GM12878 (cell line): Measurements from ENCODE around the gene ARHGEF7. TPM values are rescaled to one million over a fixed set of nuclear protein-coding genes. Genes with fewer than 3 reads are reported as not detected.

Experiments used
- ATAC-seq: fragments of 200-7000 bp; cut with Tn5 transposase; 3 replicates; pipeline ENCODE4 v1.9.1; 2020; ENCODE audit warnings: mild to moderate bottlenecking, moderate library complexity
- BruUV-seq: library from RNA; stranded (reverse); fragments of 400-500 nt; replicated peaks from 2 replicates; lab custom pipeline; 2021; lab: Mats Ljungman, UMichigan
- CTCF ChIA-PET: fragments of 300-600 bp; sonication (Branson Sonifier 250); formaldehyde crosslinking; extraction: SDS; loops from one replicate; lab custom pipeline; 2021; ENCODE audit warnings: inconsistent platforms; lab: Yijun Ruan, JAX
- POLR2A ChIA-PET: fragments of 350-600 bp; formaldehyde crosslinking; extraction: SDS; loops from one replicate; lab custom pipeline; 2021; ENCODE audit warnings: inconsistent platforms; lab: Charles Lee
- RAD21 ChIA-PET: fragments of 300-600 bp; sonication (Branson Sonifier 250); formaldehyde crosslinking; loops from one replicate; lab custom pipeline; 2023; ENCODE audit warnings: antibody characterized with exemption; ENCODE audit not compliant: unreplicated experiment; lab: Charles Lee
- SMC1A ChIA-PET: fragments of 300-600 bp; sonication (Branson Sonifier 250); formaldehyde crosslinking; loops from one replicate; lab custom pipeline; 2023; ENCODE audit not compliant: unreplicated experiment, uncharacterized antibody; lab: Charles Lee
- DNase-seq: peaks from one replicate; pipeline ENCODE4 v3.0.0-alpha.2; 2011; ENCODE audit warnings: low read depth, low spot score
- FAIRE-seq: peaks from 3 replicates; lab custom pipeline; 2011; peaks lifted over from hg19 to GRCh38; lab: Jason Lieb, UNC
- H2AFZ ChIP-seq: 2 replicates; pipeline ENCODE4 v1.6.0; 2011; ENCODE audit warnings: low read depth, low read length, control low read depth; ENCODE audit not compliant: control insufficient read depth
- H3K27ac ChIP-seq: 2 replicates; pipeline ENCODE4 v1.5.1; 2011; ENCODE audit warnings: control low read depth; ENCODE audit not compliant: control insufficient read depth, insufficient read depth
- H3K27me3 ChIP-seq, 2 experiments: replicated peaks in 1 of 2; 2 replicates each; pipeline versions ENCODE4 v1.6.0 to v1.6.1; 2011; ENCODE audit warnings: low read length in 1 of 2; ENCODE audit not compliant: control insufficient read depth in 2 of 2, insufficient read depth in 2 of 2
- H3K36me3 ChIP-seq, 2 experiments: 2 replicates each; pipeline ENCODE4 v1.5.1; 2011; ENCODE audit warnings: low read length in 1 of 2; ENCODE audit not compliant: control insufficient read depth in 2 of 2, insufficient read depth in 2 of 2
- H3K4me1 ChIP-seq: 2 replicates; pipeline ENCODE4 v1.6.1; 2011; ENCODE audit warnings: mild to moderate bottlenecking, low read length, moderate library complexity, mixed read lengths; ENCODE audit not compliant: control insufficient read depth, insufficient read depth
- H3K4me2 ChIP-seq: 2 replicates; pipeline ENCODE4 v1.6.0; 2011; ENCODE audit warnings: control low read depth; ENCODE audit not compliant: control insufficient read depth, insufficient read depth
- H3K4me3 ChIP-seq: fragments of 200-600 bp; sonication (generic); 2 replicates; pipeline ENCODE4 v1.5.1; 2016
- H3K79me2 ChIP-seq: 2 replicates; pipeline ENCODE4 v1.6.0; 2011; ENCODE audit warnings: low read length; ENCODE audit not compliant: control insufficient read depth, insufficient read depth
- H3K9ac ChIP-seq: 2 replicates; pipeline ENCODE4 v1.8.0; 2011; ENCODE audit warnings: low read length, control low read depth, mixed read lengths; ENCODE audit not compliant: control insufficient read depth, insufficient read depth
- H3K9me3 ChIP-seq: replicated peaks from 3 replicates; pipeline ENCODE4 v1.5.1; 2011; ENCODE audit warnings: mild to moderate bottlenecking, low read length; ENCODE audit not compliant: control insufficient read depth, insufficient read depth
- H4K20me1 ChIP-seq: 2 replicates; pipeline ENCODE4 v1.6.0; 2011; ENCODE audit not compliant: control insufficient read depth, insufficient read depth
- NRF1 ChIP-seq: conservative IDR thresholded peaks from 2 replicates; pipeline ENCODE4 v1.6.1; 2011; ENCODE audit warnings: mild to moderate bottlenecking, low read depth, low read length, improper control_type of control experiment
- POLR2AphosphoS5 ChIP-seq: IDR thresholded peaks from 2 replicates; pipeline ENCODE4 v1.6.1; 2011; ENCODE audit warnings: mild to moderate bottlenecking, low read length, inconsistent platforms
- PRDM15 ChIP-seq: fragments of 450-650 bp; formaldehyde crosslinking; IDR thresholded peaks from 2 replicates; pipeline ENCODE4 v1.4.0; 2020; ENCODE audit warnings: mild to moderate bottlenecking, moderate library complexity
- RAD51 ChIP-seq: fragments of 450-650 bp; IDR thresholded peaks from 2 replicates; pipeline ENCODE4 v1.6.1; 2016; ENCODE audit warnings: moderate library complexity, mild to moderate bottlenecking, inconsistent platforms
- TCF7 ChIP-seq: IDR thresholded peaks from 2 replicates; pipeline ENCODE4 v1.6.1; 2014; ENCODE audit warnings: antibody characterized with exemption, borderline replicate concordance
- in situ Hi-C: fragments of 300-500 bp; cut with MboI; formaldehyde crosslinking; loops from 9 replicates; pipeline ENCODE4 v1.14.3; 2018; ENCODE audit warnings: mixed read lengths
- intact Hi-C: fragments of 100-400 bp; cut with micrococcal nuclease; formaldehyde crosslinking; loops from one replicate; pipeline ENCODE4 v1.14.2; 2022; ENCODE audit not compliant: unreplicated experiment
- polyA plus RNA-seq, 11 experiments: library from polyadenylated mRNA; depleted of rRNA in 4 of 11; unstranded in 6 of 11; stranded (reverse) in 5 of 11; fragments of >200 nt; fragmentation: Nextera tagmentation in 4 of 11; fragmentation: Illumina TruSeq in 1 of 11; extraction: Ambion mirVana in 4 of 11; extraction: Trizol in 1 of 11; gene quantifications; 1 replicate in 1 of 11; 2 replicates in 10 of 11; pipeline versions ENCODE4 v1.2.1 to v1.2.3, GENCODE V29; 2011 to 2016; ENCODE audit warnings: inconsistent platforms in 2 of 11, missing spikeins in 2 of 11, low read depth in 1 of 11
- total RNA-seq, 4 experiments: library from RNA; depleted of rRNA in 3 of 4; stranded (reverse); fragments of >200 nt in 3 of 4; fragmentation: Illumina TruSeq in 1 of 4; extraction: Trizol in 1 of 4; gene quantifications; 2 replicates each; pipeline versions ENCODE4 v1.2.1 to v1.2.3, GENCODE V29; 2013 to 2021

ARHGEF7 gene
- total and polyA plus RNA-seq, 10 of the 15 experiments (the other 5 are each of a cell fraction or from before 2014, with no cell fraction given), result 4.7 to 65.5 (median 36.6) TPM

DNA sequence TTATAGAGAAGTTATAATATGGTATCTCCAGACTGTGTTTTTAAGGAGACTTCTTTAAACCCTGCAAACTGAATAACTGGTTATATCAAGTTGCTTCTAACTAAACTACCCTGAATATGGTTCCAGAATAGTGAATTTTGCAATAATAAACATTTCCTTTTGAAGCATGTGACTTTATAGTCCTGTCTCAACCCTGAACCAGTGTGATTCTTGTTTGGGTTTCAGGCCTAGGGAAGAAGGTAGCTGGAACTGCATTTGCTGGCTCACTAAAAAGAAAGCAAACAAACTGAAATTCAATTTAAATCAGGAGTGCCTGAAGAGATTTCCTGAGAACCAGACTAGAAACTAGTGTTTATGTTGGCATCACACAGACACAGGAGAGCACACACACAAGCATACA is 4.9 kb downstream of the ARHGEF7 start:
- Histone ChIP-seq H3K4me2 (no peak overlapping the region), H3K9ac (no peak overlapping the region), H3K36me3 (no peaks in the 10 kb centered on the region), H2AFZ (no peak overlapping the region), H3K27me3 (peaks cover 8 to 10% of the 10 kb centered on the region in 2 experiments), H3K9me3 (no peaks in the 10 kb centered on the region), H4K20me1 (no peaks in the 10 kb centered on the region), H3K4me1 (no peaks in the 10 kb centered on the region; the same call in 1 of the 2 replicates), H3K79me2 (no peaks in the 10 kb centered on the region), H3K4me3 (no peak overlapping the region), H3K27ac (no peak overlapping the region)
- no peak for FAIRE-seq
- TF ChIP-seq POLR2AphosphoS5 (no peak), TCF7 (no peak), PRDM15 (CRISPR knock-in tag) (no peak), NRF1 (no peak), RAD51 (no peak)
- no peak for DNase-seq
- intact Hi-C loops (no loop called here), in situ Hi-C loops (no loop called here)
- CTCF ChIA-PET, result no interaction called here
- no peak for ATAC-seq
- POLR2A ChIA-PET, result no interaction called here
- no TSS peak for BruUV-seq
- RAD21 ChIA-PET, result no interaction called here
- SMC1A ChIA-PET, result no interaction called here
